Aorta (tissue), 5 donors: ENCODE data around the gene WNT3A. TPM values are rescaled to one million over a fixed set of nuclear protein-coding genes. Genes with fewer than 3 reads are reported as not detected.

Source experiments
- ATAC-seq: fragments of 200-7000 bp; cut with Tn5 transposase; one replicate; pipeline ENCODE4 v1.9.1; 2022; ENCODE audit warnings: moderate library complexity; ENCODE audit not compliant: low FRiP score
- DNase-seq, 2 donors: peaks; one replicate each; pipeline ENCODE4 v3.0.0-alpha.2; 2020
- H3K27ac ChIP-seq, 2 donors: one replicate each; pipeline ENCODE4 v1.5.1; 2013; ENCODE audit warnings: low read length in 2 of 2, mild to moderate bottlenecking in 2 of 2, moderate library complexity in 2 of 2, control low read depth in 1 of 2, inconsistent platforms in 1 of 2, low read depth in 1 of 2
- H3K27me3 ChIP-seq, 2 donors: one replicate each; pipeline ENCODE4 v1.6.1; 2013; ENCODE audit warnings: control low read depth in 1 of 2, low read length in 1 of 2, mild to moderate bottlenecking in 1 of 2, moderate library complexity in 1 of 2; ENCODE audit not compliant: insufficient read depth in 2 of 2, control insufficient read depth in 1 of 2
- H3K36me3 ChIP-seq, 2 donors: one replicate each; pipeline ENCODE4 v1.6.1; 2013; ENCODE audit warnings: control low read depth in 1 of 2, low read length in 1 of 2, mild to moderate bottlenecking in 1 of 2; ENCODE audit not compliant: insufficient read depth in 2 of 2, control insufficient read depth in 1 of 2
- H3K4me1 ChIP-seq, 2 donors: one replicate each; pipeline ENCODE4 v1.6.1; 2013; ENCODE audit warnings: low read length in 2 of 2, control low read depth in 1 of 2, mild to moderate bottlenecking in 1 of 2, moderate library complexity in 1 of 2; ENCODE audit not compliant: insufficient read depth in 2 of 2, control insufficient read depth in 1 of 2
- H3K4me3 ChIP-seq, 2 donors: one replicate each; pipeline ENCODE4 v1.5.1; 2013; ENCODE audit warnings: low read length in 2 of 2, control low read depth in 1 of 2, mild to moderate bottlenecking in 1 of 2
- H3K9me3 ChIP-seq: one replicate; pipeline ENCODE4 v1.6.1; 2013; ENCODE audit warnings: mild to moderate bottlenecking, low read length; ENCODE audit not compliant: control insufficient read depth
- WGBS, 2 donors: extraction: QIAGEN DNeasy Blood & Tissue Kit; methylation state at CpG; one replicate each; pipeline ENCODE4 v1.1.7; 2013; 5-methylcytosine and 5-hydroxymethylcytosine counted together
- intact Hi-C, 2 donors: fragments of 100-400 bp; cut with DNase I; formaldehyde crosslinking; loops; one replicate each; pipeline versions ENCODE4 v1.14.2 to v1.15.0; 2022
- polyA plus RNA-seq, 2 donors: library from polyadenylated mRNA; stranded (reverse); fragments of 200-250 nt; gene quantifications; one replicate each; pipeline ENCODE4 v1.2.3, GENCODE V29; 2013
- total RNA-seq, 2 donors: library from RNA; stranded (reverse); fragmentation: NEBNext Ultra II Directional; extraction: Animal tissue kit (Norgen Biotek cat#: 25700); gene quantifications; one replicate each; pipeline ENCODE4 v1.2.1, GENCODE V29; 2021
- donor health status: healthy with polysubstance abuse.
- donor health status: Bipolar disorder and iron deficiency.
- donor health status: DM: no; HTN: no; CAD: no.
- donor health status: DM: no; HTN: no; CAD: no.
- donor health status: DM: yes; HTN: yes; CAD: no.

The WNT3A gene
- total and polyA plus RNA-seq, 4 donors: not detected

DNA sequence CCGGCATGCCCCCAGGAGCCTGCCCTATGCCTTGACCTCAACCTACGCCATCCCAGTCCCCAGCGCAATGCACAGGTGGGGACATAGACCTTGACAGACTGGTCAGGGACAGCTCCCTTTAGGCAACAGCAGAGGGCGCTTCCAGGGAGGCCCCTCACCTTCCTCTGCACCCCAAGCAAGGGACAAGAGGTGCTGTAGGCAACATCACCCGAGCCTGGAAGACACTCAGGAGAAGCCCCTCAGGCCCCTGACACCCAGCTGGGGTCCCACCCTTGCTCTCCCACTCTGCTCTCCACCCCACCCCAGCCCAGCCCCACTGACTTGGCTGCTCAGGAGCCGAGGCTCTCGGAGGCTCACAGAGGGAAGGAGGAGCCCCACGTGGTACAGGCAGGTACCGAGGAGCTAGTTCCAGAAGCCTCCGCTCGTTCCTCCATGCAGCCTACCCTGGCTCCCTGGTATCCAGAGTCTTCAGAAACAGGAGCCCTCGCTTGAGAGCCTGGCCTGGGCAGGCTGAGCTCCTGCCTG lies 2.4 kb upstream of the WNT3A start:
- DNase-seq (peak in 1 of 2 donors; percentile 53), ATAC-seq (no peak)
- intact Hi-C loops: loop anchor here in 1 of 2 donors (5.0 kb wide), 1 partner anchor 108 kb away; no protein-coding TSS in a partner anchor
- Histone ChIP-seq H3K9me3 (peaks cover 2% of the 10 kb centered on the region), H3K36me3 (no peaks in the 10 kb centered on the region), H3K4me3 (no peak overlapping the region), H3K27ac (no peak overlapping the region), H3K4me1 (no peaks in the 10 kb centered on the region), H3K27me3 (peaks cover 0 to 2% of the 10 kb centered on the region in 2 donors)
- WGBS, 2 donors: 12 to 15% methylated on average over 11 to 12 of the region's 12 CpGs

DNA sequence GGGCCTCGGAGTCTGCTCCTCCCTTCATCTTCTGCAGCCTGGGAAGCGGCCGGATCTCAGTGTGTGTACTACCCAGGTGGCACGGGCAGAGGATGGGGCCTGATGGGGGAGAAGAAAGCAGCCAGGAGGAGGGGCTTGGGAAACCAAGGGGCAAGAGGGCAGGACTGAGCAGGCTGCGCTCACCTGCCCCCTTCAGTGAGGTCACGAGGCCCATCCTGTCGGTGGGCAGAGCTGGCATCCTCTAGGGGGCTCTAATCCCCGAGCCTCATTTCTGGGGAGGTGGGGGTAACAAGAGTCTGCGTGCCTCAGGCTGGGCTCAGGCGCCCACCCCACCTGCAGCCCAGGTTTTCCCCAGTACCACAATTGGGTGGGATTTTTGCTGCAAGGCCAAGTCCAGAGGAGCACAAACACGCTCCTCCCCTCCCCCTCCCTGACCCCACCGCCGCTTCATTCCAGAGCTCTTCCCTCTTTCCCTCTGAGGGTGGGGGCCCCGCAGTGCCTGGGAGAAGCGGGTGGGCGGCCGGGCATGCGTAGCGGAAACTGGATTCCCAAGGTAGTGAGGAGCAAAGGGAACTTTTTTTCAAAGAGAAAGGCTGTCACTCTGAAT lies 1.8 kb upstream of the WNT3A start:
- no peaks in the 10 kb centered on the region for H3K36me3 ChIP-seq
- H3K4me1 ChIP-seq: no peaks in the 10 kb centered on the region
- no peak overlapping the region for H3K27ac ChIP-seq
- intact Hi-C loops: loop anchor here in 1 of 2 donors (5.0 kb wide), 1 partner anchor 107 kb away; no protein-coding TSS in a partner anchor
- DNase-seq: peak in 1 of 2 donors; percentile 28
- no peak for ATAC-seq
- WGBS, 2 donors: 2 to 7% methylated on average over 19 of the region's 19 CpGs
- no peak overlapping the region for H3K4me3 ChIP-seq
- peaks cover 0 to 2% of the 10 kb centered on the region in 2 donors for H3K27me3 ChIP-seq
- H3K9me3 ChIP-seq: peaks cover 2% of the 10 kb centered on the region

- intact Hi-C loops: no loop called here
- H3K4me1 ChIP-seq: no peaks in the 10 kb centered on the region
- 1 to 2% methylated on average over 13 of the region's 13 CpGs for WGBS, 2 donors
- ATAC-seq (no peak), DNase-seq (peak in 1 of 2 donors; percentile 54)
- H3K9me3 ChIP-seq: no peaks in the 10 kb centered on the region
- no peaks in the 10 kb centered on the region for H3K36me3 ChIP-seq
- no peak overlapping the region for H3K4me3 ChIP-seq
- peaks cover 0 to 2% of the 10 kb centered on the region in 2 donors for H3K27me3 ChIP-seq
- no peak overlapping the region for H3K27ac ChIP-seq
Observed at GRCh38 chr1:228005511-228006033, 1.2 kb upstream of the WNT3A start.

DNA sequence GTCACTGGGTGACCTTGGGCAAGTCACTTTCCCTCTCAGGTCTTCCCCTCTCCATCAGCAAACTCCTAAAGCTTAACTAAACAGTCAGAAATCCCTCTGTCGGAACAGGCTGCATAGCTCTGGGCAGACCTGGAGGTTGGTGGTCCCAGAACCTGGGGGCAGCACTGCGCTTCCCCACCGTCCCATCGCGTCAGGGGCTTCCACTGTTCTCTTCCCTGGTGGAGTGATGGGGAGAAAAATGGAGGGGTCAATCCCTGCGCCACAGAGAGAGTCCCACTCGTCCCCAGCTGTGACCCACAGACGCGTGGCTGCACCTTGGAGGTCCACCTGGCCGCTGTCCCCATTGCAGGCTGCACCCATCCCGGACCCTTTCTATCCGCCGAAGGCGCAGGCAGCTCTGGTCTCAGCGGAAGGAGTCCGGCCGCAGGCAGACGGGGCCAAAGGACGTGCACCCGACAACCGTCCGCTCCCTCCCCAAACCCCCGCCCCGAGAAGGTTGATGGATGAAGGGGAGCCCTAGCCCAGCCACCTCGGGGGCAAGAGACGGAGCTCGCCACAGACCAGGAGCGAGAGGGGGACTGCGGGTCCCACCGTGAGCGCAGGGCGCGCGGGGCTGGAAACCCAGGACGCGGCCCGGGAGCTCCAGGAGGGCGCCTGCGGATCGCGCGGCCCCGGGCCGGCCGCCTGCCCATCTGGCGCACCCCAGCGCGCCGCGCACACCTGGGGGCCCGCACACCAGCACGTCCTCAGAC lies 588 bp upstream of the WNT3A start:
- ATAC-seq: no peak
- WGBS, 2 donors: 2% methylated on average over 39 to 52 of the region's 52 CpGs
- no peak overlapping the region for H3K4me3 ChIP-seq

DNA sequence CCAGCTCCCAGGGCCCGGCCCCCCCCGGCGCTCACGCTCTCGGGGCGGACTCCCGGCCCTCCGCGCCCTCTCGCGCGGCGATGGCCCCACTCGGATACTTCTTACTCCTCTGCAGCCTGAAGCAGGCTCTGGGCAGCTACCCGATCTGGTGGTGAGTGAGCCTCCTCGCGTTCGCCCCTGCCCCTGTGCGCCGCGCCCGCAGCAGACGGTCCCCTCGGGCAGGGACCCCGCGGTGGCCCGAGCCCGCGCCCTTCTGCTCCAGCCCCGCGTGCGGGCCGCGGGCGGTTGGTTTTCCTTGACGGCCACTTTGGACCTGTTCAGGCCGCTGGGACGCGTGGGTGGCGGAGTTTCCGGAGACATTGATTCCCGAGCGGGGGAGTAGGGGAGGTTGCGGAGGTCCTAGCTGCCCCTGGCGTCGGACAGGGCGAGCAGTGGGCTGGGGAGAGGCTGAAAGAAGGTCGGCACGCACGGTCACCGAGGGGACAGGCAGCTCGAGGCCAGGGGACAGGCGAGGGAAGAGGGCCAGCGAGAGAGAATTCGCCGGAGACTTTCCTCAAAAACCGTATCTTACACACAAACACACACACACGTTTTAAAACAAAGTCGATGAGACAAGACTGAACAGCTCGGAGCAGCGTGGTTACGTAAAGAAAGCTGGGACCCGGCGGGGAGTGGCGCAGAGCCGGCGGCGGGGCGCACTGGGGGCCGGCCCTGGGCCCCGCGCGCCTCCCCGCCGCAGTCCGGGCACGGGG lies 427 bp downstream of the WNT3A start:
- Histone ChIP-seq H3K27ac (no peak overlapping the region), H3K27me3 (peaks cover 0 to 2% of the 10 kb centered on the region in 2 donors), H3K4me3 (no peak overlapping the region), H3K4me1 (no peaks in the 10 kb centered on the region), H3K9me3 (no peaks in the 10 kb centered on the region), H3K36me3 (no peaks in the 10 kb centered on the region)
- WGBS, 2 donors: 1% methylated on average over 73 to 77 of the region's 77 CpGs
- ATAC-seq: no peak
- peak in 1 of 2 donors; percentile 70 for DNase-seq
- intact Hi-C loops: no loop called here

More for the DNA sequence above, 588 bp upstream of the WNT3A start:
- H3K4me1 ChIP-seq: no peaks in the 10 kb centered on the region
- intact Hi-C loops: no loop called here
- peaks cover 0 to 2% of the 10 kb centered on the region in 2 donors for H3K27me3 ChIP-seq
- H3K27ac ChIP-seq: no peak overlapping the region
- no peaks in the 10 kb centered on the region for H3K9me3 ChIP-seq
- H3K36me3 ChIP-seq: no peaks in the 10 kb centered on the region
- peak in 1 of 2 donors; percentile 59 for DNase-seq

DNA sequence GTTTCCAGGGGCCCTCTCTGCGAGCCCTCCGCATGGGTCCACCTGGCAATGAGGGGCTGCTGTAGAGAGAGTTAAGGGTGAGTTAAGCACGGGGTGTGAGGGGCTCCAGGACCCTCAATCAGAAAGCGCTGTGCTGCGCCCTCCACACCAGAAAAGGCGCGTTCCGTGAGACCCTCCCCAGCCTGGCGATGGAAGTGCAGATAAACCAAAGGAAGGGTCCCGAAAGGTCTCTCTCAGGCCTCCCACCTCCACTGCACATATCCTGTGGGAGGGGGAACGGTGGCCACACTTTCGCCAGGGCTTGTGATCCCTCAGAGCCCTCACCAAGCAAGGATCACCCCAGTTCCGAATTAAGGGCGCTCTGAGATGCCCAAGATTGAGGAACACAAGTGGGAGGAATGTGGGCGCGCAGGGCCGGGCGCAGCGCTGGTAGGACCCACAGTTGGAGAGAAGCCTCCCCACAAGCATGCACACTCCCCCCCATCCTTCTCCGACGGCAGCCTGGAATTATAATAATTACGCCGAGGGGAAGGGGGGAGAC lies 1.1 kb downstream of the WNT3A start:
- intact Hi-C loops: no loop called here
- 2 to 3% methylated on average over 21 to 23 of the region's 23 CpGs for WGBS, 2 donors

GRCh38 chr1:228008391-228009115 lies 1.8 kb downstream of the WNT3A start:
- ATAC-seq: no peak
- 2 to 3% methylated on average over 49 to 52 of the region's 52 CpGs for WGBS, 2 donors
- Histone ChIP-seq H3K4me3 (no peak overlapping the region), H3K4me1 (no peaks in the 10 kb centered on the region), H3K9me3 (no peaks in the 10 kb centered on the region), H3K36me3 (no peaks in the 10 kb centered on the region), H3K27ac (no peak overlapping the region), H3K27me3 (no peaks in the 10 kb centered on the region)
- peak in 1 of 2 donors; percentile 54 for DNase-seq
- intact Hi-C loops: no loop called here

More for the DNA sequence above, 1.1 kb downstream of the WNT3A start:
- ATAC-seq (no peak), DNase-seq (peak in 1 of 2 donors; percentile 62)
- Histone ChIP-seq H3K4me3 (no peak overlapping the region), H3K27ac (no peak overlapping the region), H3K36me3 (no peaks in the 10 kb centered on the region), H3K9me3 (no peaks in the 10 kb centered on the region), H3K4me1 (no peaks in the 10 kb centered on the region), H3K27me3 (peaks cover 0 to 2% of the 10 kb centered on the region in 2 donors)
